PC-9 (cell line): ENCODE measurements around the gene CDH22. TPM values are rescaled to one million over a fixed set of nuclear protein-coding genes. Genes with fewer than 3 reads are reported as not detected.

Source experiments
- BruUV-seq: library from RNA; stranded (reverse); fragments of 400-500 nt; replicated peaks from 2 replicates; lab custom pipeline; 2021; lab: Mats Ljungman, UMichigan
- CTCF ChIA-PET: fragments of 300-600 bp; sonication (Branson Sonifier 250); formaldehyde crosslinking; loops from one replicate; lab custom pipeline; 2022; ENCODE audit warnings: antibody characterized with exemption; lab: Charles Lee
- POLR2A ChIA-PET: fragments of 300-600 bp; sonication (Branson Sonifier 250); formaldehyde crosslinking; loops from one replicate; lab custom pipeline; 2022; ENCODE audit warnings: antibody characterized with exemption; ENCODE audit not compliant: unreplicated experiment; lab: Charles Lee
- DNase-seq, 2 experiments: peaks; one replicate each; pipeline versions ENCODE4 v3.0.0 to v3.0.0-alpha.2; 2015 to 2022; ENCODE audit warnings: mixed read lengths in 1 of 2
- H2AFZ ChIP-seq: fragments of 200-600 bp; sonication (generic); 2 replicates; pipeline ENCODE4 v1.8.1; 2017; ENCODE audit warnings: antibody characterized with exemption
- H3F3A ChIP-seq: fragments of 200-600 bp; sonication (generic); 2 replicates; pipeline ENCODE4 v1.8.1; 2017; ENCODE audit warnings: antibody characterized with exemption, mild to moderate bottlenecking, low read depth; ENCODE audit not compliant: insufficient read depth
- H3K27ac ChIP-seq: fragments of 200-600 bp; sonication (generic); 2 replicates; pipeline ENCODE4 v1.6.1; 2016; ENCODE audit warnings: mixed run types
- H3K27me3 ChIP-seq: fragments of 200-600 bp; sonication (generic); 2 replicates; pipeline ENCODE4 v1.6.1; 2016; ENCODE audit warnings: low read depth, mixed run types; ENCODE audit not compliant: insufficient read depth
- H3K36me3 ChIP-seq: fragments of 200-600 bp; sonication (generic); 2 replicates; pipeline ENCODE4 v1.6.1; 2016; ENCODE audit warnings: low read depth, mixed run types
- H3K4me1 ChIP-seq: fragments of 200-600 bp; sonication (generic); replicated peaks from 2 replicates; pipeline ENCODE4 v1.6.1; 2016; ENCODE audit warnings: mixed run types; ENCODE audit not compliant: insufficient read depth
- H3K4me2 ChIP-seq: fragments of 200-600 bp; sonication (generic); 2 replicates; pipeline ENCODE4 v1.6.1; 2017; ENCODE audit warnings: mixed run types
- H3K4me3 ChIP-seq: fragments of 200-600 bp; sonication (generic); 2 replicates; pipeline ENCODE4 v1.6.1; 2016; ENCODE audit warnings: mixed run types
- H3K79me2 ChIP-seq: fragments of 200-600 bp; sonication (generic); 2 replicates; pipeline ENCODE4 v1.6.1; 2017; ENCODE audit warnings: low read depth, mixed run types
- H3K9me2 ChIP-seq: fragments of 200-600 bp; sonication (generic); 2 replicates; pipeline ENCODE4 v1.8.1; 2017; ENCODE audit warnings: mild to moderate bottlenecking; ENCODE audit not compliant: insufficient read depth
- H3K9me3 ChIP-seq: fragments of 200-600 bp; sonication (generic); 2 replicates; pipeline ENCODE4 v1.8.1; 2016; ENCODE audit warnings: low read depth; ENCODE audit not compliant: insufficient read depth
- H4K20me1 ChIP-seq: fragments of 200-600 bp; sonication (generic); 2 replicates; pipeline ENCODE4 v1.8.1; 2017; ENCODE audit not compliant: insufficient read depth
- CTCF ChIP-seq: fragments of 200-600 bp; sonication (generic); conservative IDR thresholded peaks from 2 replicates; pipeline ENCODE4 v1.6.1; 2017; ENCODE audit warnings: mixed run types, antibody characterized with exemption, mild to moderate bottlenecking, moderate library complexity
- EZH2 ChIP-seq: fragments of 200-600 bp; sonication (generic); IDR thresholded peaks from 2 replicates; pipeline ENCODE4 v1.8.0; 2017; ENCODE audit warnings: antibody characterized with exemption, low read depth
- intact Hi-C: fragments of 100-400 bp; cut with micrococcal nuclease; formaldehyde crosslinking; loops from one replicate; pipeline ENCODE4 v1.10.0; 2022; ENCODE audit not compliant: unreplicated experiment
- total RNA-seq: library from RNA; stranded (reverse); gene quantifications from 2 replicates; pipeline ENCODE4 v1.2.3, GENCODE V29; 2021

CDH22 gene
- total RNA-seq, 1 experiment from 2014 or later = not detected

DNA sequence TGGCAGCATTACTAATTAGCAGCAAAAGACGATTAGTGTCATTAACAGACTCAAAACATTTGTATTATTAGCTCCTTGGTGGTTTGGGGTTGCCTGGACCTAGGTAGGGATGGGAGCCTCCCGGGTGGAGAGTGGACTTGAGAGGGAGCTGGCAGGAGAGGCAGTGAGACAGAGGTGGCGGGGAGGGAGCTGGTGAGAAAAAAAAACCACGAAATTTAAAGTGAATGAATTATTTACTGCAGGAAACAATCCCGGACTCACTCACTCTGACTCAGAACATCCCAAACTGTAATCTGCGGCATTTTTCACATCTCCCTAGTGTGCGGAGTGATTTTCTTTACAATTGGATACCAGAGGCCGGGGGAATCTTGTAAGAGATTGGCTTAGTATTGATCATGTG is 14.3 kb upstream of the CDH22 start:
- Histone ChIP-seq H3K27me3 (peaks cover 93% of the 10 kb centered on the region), H3K36me3 (no peaks in the 10 kb centered on the region), H3K4me2 (no peak overlapping the region), H3K4me3 (no peak overlapping the region), H3K9me2 (no peaks in the 10 kb centered on the region), H3K27ac (no peak overlapping the region), H2AFZ (no peak overlapping the region), H3F3A (no peaks in the 10 kb centered on the region), H3K4me1 (no peaks in the 10 kb centered on the region), H3K9me3 (no peaks in the 10 kb centered on the region), H3K79me2 (no peaks in the 10 kb centered on the region), H4K20me1 (no peaks in the 10 kb centered on the region)
- BruUV-seq = no TSS peak
- ChIA-PET POLR2A (no interaction called here), CTCF (no interaction called here)
- intact Hi-C loops = no loop called here
- DNase-seq = no peak
- no peak for TF ChIP-seq CTCF
- TF ChIP-seq EZH2 = no peak

GRCh38 chr20:46317685-46318177 is 9.4 kb upstream of the CDH22 start:
- no peak for DNase-seq
- Histone ChIP-seq H3K4me2 (no peak overlapping the region), H2AFZ (no peak overlapping the region), H3K9me2 (no peaks in the 10 kb centered on the region), H3K27me3 (peaks cover 97% of the 10 kb centered on the region), H3F3A (no peaks in the 10 kb centered on the region), H3K9me3 (no peaks in the 10 kb centered on the region), H3K4me1 (no peaks in the 10 kb centered on the region), H4K20me1 (peaks cover 4% of the 10 kb centered on the region; the same call in 1 of the 2 replicates), H3K4me3 (no peak overlapping the region), H3K27ac (no peak overlapping the region), H3K36me3 (no peaks in the 10 kb centered on the region), H3K79me2 (no peaks in the 10 kb centered on the region)
- no peak for TF ChIP-seq CTCF
- no peak for TF ChIP-seq EZH2
- BruUV-seq = no TSS peak
- CTCF ChIA-PET = no interaction called here
- POLR2A ChIA-PET = no interaction called here
- intact Hi-C loops = no loop called here

GRCh38 chr20:46316984-46317684 is 8.8 kb upstream of the CDH22 start:
- DNase-seq = no peak
- intact Hi-C loops = no loop called here
- TF ChIP-seq EZH2 (no peak), CTCF (no peak)
- Histone ChIP-seq H4K20me1 (peaks cover 4% of the 10 kb centered on the region; the same call in 1 of the 2 replicates), H3K9me3 (no peaks in the 10 kb centered on the region), H3K36me3 (no peaks in the 10 kb centered on the region), H3K27ac (no peak overlapping the region), H3K4me3 (no peak overlapping the region), H3K4me1 (no peaks in the 10 kb centered on the region), H3K27me3 (peaks cover 97% of the 10 kb centered on the region), H3K9me2 (no peaks in the 10 kb centered on the region), H2AFZ (no peak overlapping the region), H3K79me2 (no peaks in the 10 kb centered on the region), H3F3A (no peaks in the 10 kb centered on the region), H3K4me2 (no peak overlapping the region)
- POLR2A ChIA-PET = interaction anchor here (0.7 kb wide), 1 partner anchor 89 kb away, joined by 4 read pairs; the partner anchor contains the start of gene ELMO2
- CTCF ChIA-PET = no interaction called here
- no TSS peak for BruUV-seq
